Frontal cortex (tissue), 1 donor: ENCODE data around the gene SSR2. TPM values are rescaled to one million over a fixed set of nuclear protein-coding genes. Genes with fewer than 3 reads are reported as not detected.

Experiments used
- total RNA-seq: library from RNA; depleted of rRNA; stranded (reverse); fragments of >200 nt; gene quantifications from one replicate; pipeline ENCODE4 v1.2.3, GENCODE V29; 2014

SSR2 gene
- total RNA-seq, 1 donor from 2014 or later: 230 TPM

Other genes with a start within 250 kb of the SSR2 start
- 42.8 TPM for gene GON4L, start 163.7 kb downstream of the SSR2 start, total RNA-seq
- gene SYT11, start 161.4 kb downstream of the SSR2 start, total RNA-seq: 163 TPM
- 33.8 TPM for gene RIT1, start 109.6 kb downstream of the SSR2 start, total RNA-seq
- 30.6 TPM for gene KHDC4, start 86.5 kb downstream of the SSR2 start, total RNA-seq
- gene RXFP4, start 79.3 kb downstream of the SSR2 start, total RNA-seq: not detected
- gene ARHGEF2, start 42.4 kb downstream of the SSR2 start, total RNA-seq: 99.5 TPM
- gene UBQLN4, start 32.8 kb upstream of the SSR2 start, total RNA-seq: 28.5 TPM
- gene LAMTOR2, start 33.8 kb upstream of the SSR2 start, total RNA-seq: 36.3 TPM
- gene RAB25, start 40.2 kb upstream of the SSR2 start, total RNA-seq: not detected
- 43.2 TPM for gene MEX3A, start 61.5 kb upstream of the SSR2 start, total RNA-seq
- 14.3 TPM for gene LMNA, start 93.8 kb upstream of the SSR2 start, total RNA-seq
- 22.0 TPM for gene SEMA4A, start 132.6 kb upstream of the SSR2 start, total RNA-seq
- gene SLC25A44, start 173.2 kb upstream of the SSR2 start, total RNA-seq: 8.6 TPM
- 26.5 TPM for gene PMF1, start 192.1 kb upstream of the SSR2 start, total RNA-seq
- gene BGLAP, start 221.2 kb upstream of the SSR2 start, total RNA-seq: not detected
- 7.7 TPM for gene PAQR6, start 227.1 kb upstream of the SSR2 start, total RNA-seq